Neural cell (in vitro differentiated cells): ENCODE data around the gene C3. TPM values are rescaled to one million over a fixed set of nuclear protein-coding genes. Genes with fewer than 3 reads are reported as not detected.

ENCODE experiments used
- H2AFZ ChIP-seq: fragments of 200-600, 300-800 bp; sonication (generic), shearing (Covaris generic); 2 replicates; pipeline ENCODE4 v1.6.0; 2014; ENCODE audit warnings: low read depth, mild to moderate bottlenecking, antibody characterized with exemption, low read length, moderate library complexity
- H3F3A ChIP-seq: fragments of 200-600 bp; shearing (Covaris generic); 2 replicates; pipeline ENCODE4 v1.6.1; 2016; ENCODE audit warnings: mild to moderate bottlenecking, moderate library complexity, mixed read lengths, antibody characterized with exemption, low read length; ENCODE audit not compliant: insufficient read depth, poor library complexity, severe bottlenecking
- H3K27ac ChIP-seq: fragments of 200-600, 300-800 bp; sonication (generic), shearing (Covaris generic); 2 replicates; pipeline ENCODE4 v1.5.1; 2014; ENCODE audit warnings: mild to moderate bottlenecking, low read length, moderate library complexity
- H3K27me3 ChIP-seq: fragments of 300-800, 200-600 bp; sonication (generic), shearing (Covaris generic); 2 replicates; pipeline ENCODE4 v1.6.0; 2014; ENCODE audit warnings: mild to moderate bottlenecking, low read depth, low read length, moderate library complexity; ENCODE audit not compliant: insufficient read depth
- H3K36me3 ChIP-seq: fragments of 300-800, 200-600 bp; sonication (generic), shearing (Covaris generic); 2 replicates; pipeline ENCODE4 v1.5.1; 2014; ENCODE audit warnings: mild to moderate bottlenecking, antibody characterized with exemption, low read length, moderate library complexity; ENCODE audit not compliant: insufficient read depth
- H3K4me2 ChIP-seq: fragments of 300-800, 200-600 bp; sonication (generic), shearing (Covaris generic); 2 replicates; pipeline ENCODE4 v1.6.0; 2014; ENCODE audit warnings: mild to moderate bottlenecking, low read length
- H3K4me3 ChIP-seq: fragments of 300-800, 200-600 bp; sonication (generic), shearing (Covaris generic); 2 replicates; pipeline ENCODE4 v1.5.1; 2014; ENCODE audit warnings: mild to moderate bottlenecking, low read length, moderate library complexity
- H3K79me2 ChIP-seq: fragments of 200-600 bp; shearing (Covaris generic); replicated peaks from 2 replicates; pipeline ENCODE4 v1.6.0; 2014; ENCODE audit warnings: mild to moderate bottlenecking, low read length, moderate library complexity; ENCODE audit not compliant: insufficient read depth
- H3K9ac ChIP-seq: fragments of 300-800, 200-600 bp; sonication (generic), shearing (Covaris generic); 2 replicates; pipeline ENCODE4 v1.6.1; 2016; ENCODE audit warnings: mild to moderate bottlenecking, low read length, mixed read lengths
- H3K9me2 ChIP-seq: fragments of 200-600 bp; shearing (Covaris generic); 2 replicates; pipeline ENCODE4 v1.6.1; 2016; ENCODE audit warnings: mild to moderate bottlenecking, low read length, mixed read lengths; ENCODE audit not compliant: insufficient read depth
- H3K9me3 ChIP-seq: fragments of 200-600, 300-800 bp; sonication (generic), shearing (Covaris generic); 2 replicates; pipeline ENCODE4 v1.6.1; 2016; ENCODE audit warnings: mild to moderate bottlenecking, mixed run types, low read length, moderate library complexity, mixed read lengths
- H4K20me1 ChIP-seq: fragments of 200-600 bp; shearing (Covaris generic); 2 replicates; pipeline ENCODE4 v1.6.1; 2016; ENCODE audit warnings: mild to moderate bottlenecking, mixed run types; ENCODE audit not compliant: insufficient read depth
- EP300 ChIP-seq: fragments of 450-650 bp; conservative IDR thresholded peaks from 2 replicates; pipeline ENCODE4 v1.6.1; 2014; ENCODE audit warnings: antibody characterized with exemption, mild to moderate bottlenecking, moderate library complexity; ENCODE audit not compliant: poor library complexity, severe bottlenecking
- EZH2 ChIP-seq: fragments of 200-600, 300-800 bp; shearing (Covaris generic), sonication (generic); IDR thresholded peaks from 2 replicates; pipeline ENCODE4 v1.6.1; 2014; ENCODE audit warnings: antibody characterized with exemption, low read length, borderline replicate concordance, mild to moderate bottlenecking; ENCODE audit not compliant: insufficient read depth, poor library complexity, severe bottlenecking
- MXI1 ChIP-seq: fragments of 450-650 bp; conservative IDR thresholded peaks from 2 replicates; pipeline ENCODE4 v1.6.1; 2014; ENCODE audit warnings: antibody characterized with exemption, mild to moderate bottlenecking; ENCODE audit not compliant: poor library complexity, severe bottlenecking
- POLR2AphosphoS5 ChIP-seq: IDR thresholded peaks from 2 replicates; pipeline ENCODE4 v1.6.1; 2012
- RAD21 ChIP-seq: fragments of 450-650 bp; conservative IDR thresholded peaks from 2 replicates; pipeline ENCODE4 v1.6.1; 2014; ENCODE audit warnings: antibody characterized with exemption, mild to moderate bottlenecking, moderate library complexity
- SMC3 ChIP-seq: fragments of 450-650 bp; conservative IDR thresholded peaks from 2 replicates; pipeline ENCODE4 v1.6.1; 2014; ENCODE audit warnings: antibody characterized with exemption, mild to moderate bottlenecking, moderate library complexity; ENCODE audit not compliant: poor library complexity
- TAF1 ChIP-seq: IDR thresholded peaks from 2 replicates; pipeline ENCODE4 v1.6.1; 2012; ENCODE audit warnings: low read depth
- polyA plus RNA-seq: library from polyadenylated mRNA; depleted of rRNA; stranded (reverse); fragments of >200 nt; gene quantifications from 2 replicates; pipeline ENCODE4 v1.2.3, GENCODE V29; 2014
- TF ChIP-seq, protein P1 (sequence below): fragments of 450-650 bp; IDR thresholded peaks from 2 replicates; pipeline ENCODE4 v1.5.1; 2014; ENCODE audit warnings: antibody characterized with exemption, mild to moderate bottlenecking, moderate library complexity; ENCODE audit not compliant: poor library complexity, severe bottlenecking
- TF ChIP-seq, protein P2 (sequence below): IDR thresholded peaks from 2 replicates; pipeline ENCODE4 v1.6.1; 2012; ENCODE audit warnings: borderline replicate concordance

The C3 gene
- polyA plus RNA-seq, 1 donor from 2014 or later: not detected

DNA sequence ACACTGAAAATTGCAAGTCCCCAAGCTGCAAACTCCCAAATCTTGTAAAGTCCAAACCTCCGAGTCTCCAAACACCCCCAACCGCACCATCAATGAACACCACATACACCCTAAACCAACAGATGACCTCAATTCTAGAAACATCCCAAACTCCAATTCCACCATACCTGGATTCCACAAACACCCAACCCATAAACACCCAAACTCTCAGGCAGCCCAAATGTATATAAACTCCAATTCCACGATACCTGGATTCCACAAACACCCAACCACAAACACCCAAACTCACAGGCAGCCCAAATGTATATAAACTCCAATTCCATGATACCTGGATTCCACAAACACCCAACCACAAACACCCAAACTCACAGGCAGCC is 470 bp downstream of the C3 start:
- TF ChIP-seq POLR2AphosphoS5 (no peak), TAF1 (no peak), EP300 (no peak), RAD21 (no peak), EZH2 (no peak), SMC3 (no peak), MXI1 (no peak)
- TF ChIP-seq, protein P1, sequence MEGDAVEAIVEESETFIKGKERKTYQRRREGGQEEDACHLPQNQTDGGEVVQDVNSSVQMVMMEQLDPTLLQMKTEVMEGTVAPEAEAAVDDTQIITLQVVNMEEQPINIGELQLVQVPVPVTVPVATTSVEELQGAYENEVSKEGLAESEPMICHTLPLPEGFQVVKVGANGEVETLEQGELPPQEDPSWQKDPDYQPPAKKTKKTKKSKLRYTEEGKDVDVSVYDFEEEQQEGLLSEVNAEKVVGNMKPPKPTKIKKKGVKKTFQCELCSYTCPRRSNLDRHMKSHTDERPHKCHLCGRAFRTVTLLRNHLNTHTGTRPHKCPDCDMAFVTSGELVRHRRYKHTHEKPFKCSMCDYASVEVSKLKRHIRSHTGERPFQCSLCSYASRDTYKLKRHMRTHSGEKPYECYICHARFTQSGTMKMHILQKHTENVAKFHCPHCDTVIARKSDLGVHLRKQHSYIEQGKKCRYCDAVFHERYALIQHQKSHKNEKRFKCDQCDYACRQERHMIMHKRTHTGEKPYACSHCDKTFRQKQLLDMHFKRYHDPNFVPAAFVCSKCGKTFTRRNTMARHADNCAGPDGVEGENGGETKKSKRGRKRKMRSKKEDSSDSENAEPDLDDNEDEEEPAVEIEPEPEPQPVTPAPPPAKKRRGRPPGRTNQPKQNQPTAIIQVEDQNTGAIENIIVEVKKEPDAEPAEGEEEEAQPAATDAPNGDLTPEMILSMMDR: no peak
- TF ChIP-seq, protein P2, sequence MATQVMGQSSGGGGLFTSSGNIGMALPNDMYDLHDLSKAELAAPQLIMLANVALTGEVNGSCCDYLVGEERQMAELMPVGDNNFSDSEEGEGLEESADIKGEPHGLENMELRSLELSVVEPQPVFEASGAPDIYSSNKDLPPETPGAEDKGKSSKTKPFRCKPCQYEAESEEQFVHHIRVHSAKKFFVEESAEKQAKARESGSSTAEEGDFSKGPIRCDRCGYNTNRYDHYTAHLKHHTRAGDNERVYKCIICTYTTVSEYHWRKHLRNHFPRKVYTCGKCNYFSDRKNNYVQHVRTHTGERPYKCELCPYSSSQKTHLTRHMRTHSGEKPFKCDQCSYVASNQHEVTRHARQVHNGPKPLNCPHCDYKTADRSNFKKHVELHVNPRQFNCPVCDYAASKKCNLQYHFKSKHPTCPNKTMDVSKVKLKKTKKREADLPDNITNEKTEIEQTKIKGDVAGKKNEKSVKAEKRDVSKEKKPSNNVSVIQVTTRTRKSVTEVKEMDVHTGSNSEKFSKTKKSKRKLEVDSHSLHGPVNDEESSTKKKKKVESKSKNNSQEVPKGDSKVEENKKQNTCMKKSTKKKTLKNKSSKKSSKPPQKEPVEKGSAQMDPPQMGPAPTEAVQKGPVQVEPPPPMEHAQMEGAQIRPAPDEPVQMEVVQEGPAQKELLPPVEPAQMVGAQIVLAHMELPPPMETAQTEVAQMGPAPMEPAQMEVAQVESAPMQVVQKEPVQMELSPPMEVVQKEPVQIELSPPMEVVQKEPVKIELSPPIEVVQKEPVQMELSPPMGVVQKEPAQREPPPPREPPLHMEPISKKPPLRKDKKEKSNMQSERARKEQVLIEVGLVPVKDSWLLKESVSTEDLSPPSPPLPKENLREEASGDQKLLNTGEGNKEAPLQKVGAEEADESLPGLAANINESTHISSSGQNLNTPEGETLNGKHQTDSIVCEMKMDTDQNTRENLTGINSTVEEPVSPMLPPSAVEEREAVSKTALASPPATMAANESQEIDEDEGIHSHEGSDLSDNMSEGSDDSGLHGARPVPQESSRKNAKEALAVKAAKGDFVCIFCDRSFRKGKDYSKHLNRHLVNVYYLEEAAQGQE: no peak
- H3K4me3 ChIP-seq: no peak overlapping the region

DNA sequence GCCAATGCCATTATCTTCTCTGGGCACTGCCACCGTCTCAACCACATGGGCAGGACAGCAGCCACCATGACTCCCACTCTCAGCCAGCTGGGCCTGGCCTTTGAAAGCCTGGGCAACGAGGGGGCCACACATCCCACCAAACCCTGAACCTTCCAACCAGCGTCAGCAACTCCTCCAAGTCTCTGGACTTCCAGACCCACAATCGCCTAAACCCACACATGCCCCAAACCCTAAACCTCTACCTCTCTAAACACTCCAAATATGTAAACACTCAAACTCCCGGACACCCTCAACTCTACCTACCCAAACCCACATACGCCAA is 949 bp downstream of the C3 start:
- Histone ChIP-seq H3K27ac (no peak overlapping the region), H3K27me3 (no peaks in the 10 kb centered on the region), H3F3A (no peaks in the 10 kb centered on the region), H3K4me2 (no peak overlapping the region), H4K20me1 (no peaks in the 10 kb centered on the region), H2AFZ (no peak overlapping the region), H3K36me3 (no peaks in the 10 kb centered on the region), H3K9me2 (no peaks in the 10 kb centered on the region), H3K4me3 (no peak overlapping the region), H3K9ac (no peak overlapping the region), H3K79me2 (no peaks in the 10 kb centered on the region), H3K9me3 (no peaks in the 10 kb centered on the region)
- TF ChIP-seq TAF1 (no peak), EZH2 (no peak), SMC3 (no peak), RAD21 (no peak), EP300 (no peak), MXI1 (no peak), POLR2AphosphoS5 (no peak)
- TF ChIP-seq, protein P2: no peak
- TF ChIP-seq, protein P1: no peak

More for the DNA sequence above, 470 bp downstream of the C3 start:
- Histone ChIP-seq H2AFZ (no peak overlapping the region), H3F3A (no peaks in the 10 kb centered on the region), H3K9me2 (no peaks in the 10 kb centered on the region), H3K79me2 (no peaks in the 10 kb centered on the region), H3K4me2 (no peak overlapping the region), H3K36me3 (no peaks in the 10 kb centered on the region), H4K20me1 (no peaks in the 10 kb centered on the region), H3K27ac (no peak overlapping the region), H3K9ac (no peak overlapping the region), H3K27me3 (no peaks in the 10 kb centered on the region), H3K9me3 (no peaks in the 10 kb centered on the region)
